HG02938 (cell line): Measurements from ENCODE around the gene PRXL2A.
"Not testable (repeated sequence)": the region's sequence is repeated elsewhere in the genome, so short reads cannot be mapped to it uniquely, and the experiment has no call there.

ENCODE experiments used
- ATAC-seq: cut with Tn5 transposase; IDR thresholded peaks from one replicate; pipeline ENCODE4 v1.9.1; 2021; ENCODE audit warnings: mild to moderate bottlenecking, moderate library complexity; ENCODE audit not compliant: unreplicated experiment

The PRXL2A gene

GRCh38 chr10:80473692-80474596 is 65.6 kb downstream of the PRXL2A start:
- ATAC-seq: no peak

DNA sequence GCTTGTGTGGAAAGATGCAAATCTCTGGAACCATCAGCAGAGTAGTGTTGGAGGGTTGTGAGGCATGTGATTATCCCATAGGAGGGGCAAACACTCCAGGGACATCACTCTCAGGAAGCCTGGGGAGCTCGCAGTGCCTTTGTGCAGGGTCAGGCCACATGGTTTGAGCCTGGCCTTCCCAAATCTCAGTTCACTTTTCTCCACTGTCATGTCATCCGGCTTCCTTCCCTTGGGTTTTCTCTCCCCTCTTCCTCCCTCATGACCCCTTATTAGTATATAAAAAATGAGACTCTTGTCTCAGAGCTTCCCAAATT is 66.2 kb downstream of the PRXL2A start:
- no peak for ATAC-seq

DNA sequence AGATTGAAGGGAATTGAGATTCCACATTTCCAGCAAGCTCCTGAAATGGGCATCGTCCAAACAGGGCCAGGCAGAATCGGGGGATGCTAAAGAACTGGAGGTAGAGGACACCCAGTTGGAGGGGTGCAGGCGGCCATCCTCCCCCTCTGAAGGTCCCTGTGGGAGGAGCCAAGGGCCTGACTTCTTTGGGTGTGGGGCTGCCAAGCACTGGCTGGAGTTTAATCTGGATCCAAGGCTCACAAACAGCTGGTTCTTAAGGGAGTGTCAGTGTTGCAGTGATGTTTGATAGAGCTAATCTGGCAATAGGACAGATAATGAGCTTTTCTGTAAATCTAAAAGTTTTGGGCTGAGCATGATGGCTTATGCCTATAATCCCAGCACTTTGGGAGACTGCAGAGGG is 66.6 kb downstream of the PRXL2A start:
- no peak for ATAC-seq

GRCh38 chr10:80475641-80476040 is 67.3 kb downstream of the PRXL2A start:
- not testable (repeated sequence) for ATAC-seq

DNA sequence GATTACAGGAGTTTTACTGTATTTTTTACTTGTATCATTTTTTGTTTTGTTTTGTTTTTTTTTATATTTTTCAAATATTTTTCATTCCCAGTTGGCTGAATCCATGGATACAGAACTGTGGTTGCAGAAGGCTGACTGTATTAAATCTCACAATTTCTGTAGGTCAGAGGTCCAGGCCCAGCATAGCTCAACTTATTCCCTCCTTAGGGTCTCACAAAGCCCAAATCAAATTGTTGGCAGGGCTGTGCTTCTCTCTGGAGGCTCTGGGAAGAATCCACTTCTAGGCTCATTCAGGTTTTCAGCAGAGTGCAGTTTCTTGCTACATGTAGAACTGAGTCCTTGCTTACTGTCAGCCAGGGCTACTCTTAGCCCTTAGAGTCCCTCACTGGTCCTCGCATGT is 68.3 kb downstream of the PRXL2A start:
- no peak for ATAC-seq

DNA sequence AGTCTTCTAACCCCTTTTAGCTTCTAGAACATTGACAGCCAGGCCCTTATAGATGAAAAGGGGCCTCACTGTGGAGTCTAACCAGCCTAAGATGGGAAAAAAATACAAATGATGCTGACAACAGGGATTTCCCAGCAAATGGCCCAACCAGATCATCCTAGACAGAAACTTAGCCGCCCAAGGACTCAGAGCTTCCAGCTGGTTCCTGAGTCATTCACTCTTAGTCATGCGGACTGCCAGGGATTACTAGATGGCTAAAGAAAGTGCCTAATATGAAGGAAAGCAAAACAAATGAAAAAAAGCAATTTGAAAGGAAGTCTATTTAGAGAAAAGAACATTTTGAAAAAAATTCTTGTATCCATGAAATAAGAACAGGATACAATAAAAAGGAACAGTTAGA is 69.5 kb downstream of the PRXL2A start:
- no peak for ATAC-seq

DNA sequence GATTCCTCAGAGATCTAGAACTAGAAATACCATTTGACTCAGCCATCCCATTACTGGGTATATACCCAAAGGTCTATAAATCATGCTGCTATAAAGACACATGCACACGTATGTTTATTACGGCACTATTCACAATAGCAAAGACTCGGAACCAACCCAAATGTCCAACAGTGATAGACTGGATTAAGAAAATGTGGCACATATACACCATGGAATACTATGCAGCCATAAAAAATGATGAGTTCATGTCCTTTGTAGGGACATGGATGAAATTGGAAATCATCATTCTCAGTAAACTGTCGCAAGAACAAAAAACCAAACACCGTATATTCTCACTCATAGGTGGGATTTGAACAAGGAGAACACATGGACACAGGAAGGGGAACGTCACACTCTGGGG is 72.0 kb downstream of the PRXL2A start:
- ATAC-seq: not testable (repeated sequence)

GRCh38 chr10:80480852-80481251 is 72.5 kb downstream of the PRXL2A start:
- no peak for ATAC-seq

- ATAC-seq: no peak
Observed at GRCh38 chr10:80484243-80484642, 75.9 kb downstream of the PRXL2A start.

DNA sequence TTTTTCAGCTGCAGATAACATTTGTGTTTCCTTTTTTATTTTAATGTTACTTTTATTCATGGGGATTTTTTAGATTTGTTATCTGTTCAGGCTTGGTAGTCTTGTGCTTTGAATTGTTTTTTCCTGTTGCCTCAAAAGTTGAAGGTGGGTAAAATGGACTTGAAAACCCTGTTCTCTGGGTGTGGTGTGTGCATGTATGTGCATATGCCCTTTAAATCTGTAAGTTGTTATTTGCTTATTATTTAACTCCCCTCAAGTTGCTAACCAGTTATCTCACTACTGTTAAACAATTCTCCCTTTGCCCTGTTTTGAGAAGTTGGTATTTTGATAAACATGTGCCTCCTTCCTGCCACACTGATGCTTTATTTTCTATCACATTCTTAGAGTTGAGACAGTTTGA is 76.3 kb downstream of the PRXL2A start:
- no peak for ATAC-seq

DNA sequence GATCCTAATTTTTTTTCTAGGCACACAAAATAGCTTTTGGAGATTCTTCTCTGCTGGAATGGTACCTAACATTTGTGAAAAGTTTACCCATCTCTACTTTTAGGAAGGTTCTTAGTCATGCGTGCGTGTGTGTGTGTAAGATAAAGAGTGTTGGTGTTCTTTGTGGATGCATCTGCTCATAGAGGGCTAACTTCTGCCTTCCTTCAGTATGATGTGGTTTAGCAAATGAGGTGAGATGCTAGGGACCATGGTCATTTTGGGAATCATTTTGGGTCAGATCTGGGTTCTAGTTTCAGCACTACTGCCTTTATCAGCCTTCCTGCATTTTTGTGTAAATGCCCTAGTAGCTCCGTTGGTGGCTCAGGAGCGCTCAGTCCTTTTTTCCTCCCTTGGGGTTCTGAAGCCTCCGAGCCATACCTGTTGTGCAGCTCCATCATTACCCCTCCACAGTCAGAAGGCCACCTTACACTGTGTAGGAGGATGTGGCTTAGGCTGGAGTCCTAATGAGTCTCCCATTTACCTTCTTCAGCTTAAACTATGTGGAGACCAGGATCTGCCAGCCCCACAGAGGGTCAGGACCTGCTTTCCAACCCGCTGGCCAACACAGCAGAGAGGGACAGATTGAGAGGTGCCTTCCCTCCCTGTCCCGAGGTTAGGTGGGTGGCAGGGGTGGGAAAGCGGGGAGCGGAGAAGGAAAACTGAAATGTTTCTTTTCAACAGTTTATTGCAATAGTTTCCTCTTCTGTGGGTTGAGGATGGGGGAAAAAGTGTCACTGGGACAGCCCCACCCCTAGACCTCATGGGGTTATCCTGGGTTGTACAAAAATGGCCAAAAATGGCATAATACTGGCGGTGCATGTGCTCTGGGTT is 77.0 kb downstream of the PRXL2A start:
- ATAC-seq: no peak

DNA sequence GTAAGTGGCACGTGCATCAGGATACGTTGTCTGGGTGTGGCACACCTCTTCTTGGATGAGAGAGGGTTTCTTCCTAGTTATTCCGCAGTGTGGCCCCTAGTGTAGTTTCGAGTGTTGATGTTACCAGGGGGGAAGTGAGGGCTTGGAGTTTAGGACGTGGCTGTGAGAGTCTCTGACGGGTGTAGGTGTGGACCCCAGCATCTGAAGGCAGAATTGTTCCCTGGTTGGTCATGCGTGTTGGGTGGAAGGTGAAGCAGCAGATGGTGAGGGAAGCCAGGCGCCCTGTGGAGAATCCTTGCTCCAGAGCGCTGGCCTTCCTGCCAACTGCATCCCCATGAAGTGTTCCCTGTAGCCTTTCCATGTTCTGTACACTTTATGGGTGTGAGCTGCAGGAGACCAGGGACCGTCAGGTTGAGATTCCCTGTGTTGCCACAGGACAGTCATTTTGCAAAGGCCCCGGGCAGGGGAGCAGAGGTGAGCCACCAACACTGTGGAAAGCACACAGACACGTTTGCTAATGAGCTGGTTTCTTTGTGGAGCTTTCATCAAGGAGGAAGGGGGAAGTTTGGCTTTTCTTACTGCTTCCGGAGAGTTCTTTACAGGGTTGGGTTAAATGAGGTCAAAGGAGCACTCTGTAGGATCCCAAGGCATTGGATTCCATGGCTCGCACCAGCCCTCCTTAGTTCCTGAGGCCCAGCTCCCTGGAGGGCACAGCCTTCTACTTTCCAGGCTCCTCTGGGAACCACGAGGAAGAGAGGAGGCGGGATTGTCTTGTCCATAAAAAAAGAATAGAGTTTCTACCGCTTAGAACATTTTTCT is 77.8 kb downstream of the PRXL2A start:
- ATAC-seq: no peak
